GM19023 (cell line): ENCODE results near the gene KRT38.
"Not testable (repeated sequence)": the region's sequence is repeated elsewhere in the genome, so short reads cannot be mapped to it uniquely, and the experiment has no call there.

ENCODE experiments used
- ATAC-seq: cut with Tn5 transposase; IDR thresholded peaks from one replicate; pipeline ENCODE4 v1.9.1; 2021; ENCODE audit warnings: mild to moderate bottlenecking, moderate library complexity; ENCODE audit not compliant: unreplicated experiment

The KRT38 gene

DNA sequence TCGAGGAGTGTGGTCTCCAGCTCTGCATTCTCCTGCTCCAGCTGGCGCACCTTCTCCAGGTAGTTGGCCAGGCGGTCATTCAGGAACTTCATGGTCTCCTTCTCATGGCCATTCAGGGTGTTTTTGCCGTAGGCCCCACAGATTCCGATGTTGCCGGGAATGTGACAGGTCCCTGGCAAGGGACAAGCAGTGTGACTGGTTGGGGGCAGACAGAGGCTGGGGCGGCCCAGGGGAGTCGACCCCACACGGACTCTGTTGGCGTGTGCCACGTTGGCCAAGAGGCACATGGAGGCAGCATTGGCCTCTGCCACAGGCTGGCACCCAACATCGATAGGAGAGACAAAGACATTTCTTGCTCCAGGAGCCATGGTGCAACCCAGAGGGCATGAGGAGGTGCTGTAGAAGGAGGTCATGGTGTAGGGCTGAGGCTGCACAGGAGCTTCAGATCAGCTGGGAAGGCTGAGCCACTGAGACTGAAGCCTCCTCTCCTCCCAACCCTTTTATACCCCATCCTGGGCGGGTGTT is 16.6 kb downstream of the KRT38 start, which contains the start of gene KRT37:
KRT37 (minus strand) TSS at position 475 of the 525 bp plus-strand sequence; CDS start at position 413, 62 bp downstream.
- no peak for ATAC-seq

DNA sequence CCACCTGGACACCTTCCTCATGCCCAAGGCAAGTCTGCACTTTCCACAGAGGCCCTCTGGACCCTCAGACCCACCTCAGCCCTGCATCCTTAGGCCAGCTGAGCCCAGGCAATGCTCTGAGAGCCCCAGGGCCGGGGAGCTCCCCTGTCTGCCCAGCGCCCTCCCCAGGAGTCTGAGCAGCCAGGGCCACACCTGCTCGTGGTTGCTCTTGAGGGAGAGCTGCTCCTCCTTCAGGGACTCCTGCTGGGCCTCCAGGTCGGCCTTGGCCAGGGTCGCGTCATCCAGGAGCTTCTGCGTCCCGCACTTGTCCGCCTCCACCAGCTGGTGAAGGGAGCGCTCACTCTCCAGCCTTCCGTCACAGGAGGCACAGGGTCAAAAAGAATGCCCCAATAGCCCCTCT is 18.2 kb downstream of the KRT38 start:
- not testable (repeated sequence) for ATAC-seq

DNA sequence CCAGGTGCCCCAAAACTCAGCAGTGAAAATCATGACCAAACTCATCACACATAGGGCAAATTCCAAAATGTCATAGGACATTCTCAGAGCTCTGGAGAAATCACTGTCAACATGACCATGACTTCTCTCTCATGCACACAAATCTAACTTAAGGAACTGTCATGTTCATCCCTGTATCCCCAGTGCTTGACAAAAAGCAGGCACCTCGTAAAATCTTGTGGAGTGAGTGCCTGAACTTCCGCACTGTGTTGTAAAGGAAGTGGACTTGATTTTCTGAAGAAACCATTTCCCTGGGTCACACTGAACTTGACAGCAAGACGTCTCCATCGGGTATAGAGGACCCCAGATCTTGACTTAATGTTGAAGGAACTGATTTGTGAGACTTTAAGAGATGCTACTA is 19.2 kb downstream of the KRT38 start:
- ATAC-seq: no peak

DNA sequence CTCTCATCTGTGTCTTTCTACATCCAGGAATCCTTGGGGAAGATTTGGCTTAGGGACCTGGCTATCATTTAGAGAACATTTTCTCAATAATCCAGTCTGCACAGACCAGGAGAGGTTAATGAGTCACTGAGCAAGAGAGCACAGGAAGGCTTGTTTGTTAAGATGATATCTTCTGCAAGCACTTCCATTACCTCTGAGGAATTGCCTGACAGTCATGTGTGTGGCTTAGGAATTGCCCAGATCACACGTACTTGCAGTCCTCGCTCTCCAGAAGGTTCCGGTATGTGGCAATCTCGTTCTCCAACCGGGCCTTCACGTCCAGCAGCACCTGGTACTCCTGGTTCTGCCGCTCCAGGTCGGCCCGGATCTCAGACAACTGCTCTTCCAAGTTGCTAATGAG is 19.7 kb downstream of the KRT38 start:
- no peak for ATAC-seq

DNA sequence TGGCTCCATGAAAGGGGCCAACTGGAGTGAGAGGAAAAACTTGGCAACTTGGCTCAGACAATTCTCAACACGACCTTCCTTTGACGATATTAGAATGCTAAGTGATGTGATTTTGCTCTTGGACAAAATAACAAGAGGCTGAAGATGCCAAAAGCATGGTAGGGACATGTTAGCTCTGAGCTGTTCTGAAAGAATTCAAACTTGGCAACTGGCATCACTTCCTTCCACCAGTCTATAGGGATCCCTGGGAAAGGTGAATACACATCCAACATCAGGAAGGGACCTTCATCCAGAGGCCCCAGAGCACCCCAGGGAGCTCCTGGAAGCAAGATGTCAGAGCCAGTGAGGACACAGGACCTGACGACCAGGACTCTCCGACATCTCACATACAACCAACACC is 20.6 kb downstream of the KRT38 start:
- ATAC-seq: no peak

DNA sequence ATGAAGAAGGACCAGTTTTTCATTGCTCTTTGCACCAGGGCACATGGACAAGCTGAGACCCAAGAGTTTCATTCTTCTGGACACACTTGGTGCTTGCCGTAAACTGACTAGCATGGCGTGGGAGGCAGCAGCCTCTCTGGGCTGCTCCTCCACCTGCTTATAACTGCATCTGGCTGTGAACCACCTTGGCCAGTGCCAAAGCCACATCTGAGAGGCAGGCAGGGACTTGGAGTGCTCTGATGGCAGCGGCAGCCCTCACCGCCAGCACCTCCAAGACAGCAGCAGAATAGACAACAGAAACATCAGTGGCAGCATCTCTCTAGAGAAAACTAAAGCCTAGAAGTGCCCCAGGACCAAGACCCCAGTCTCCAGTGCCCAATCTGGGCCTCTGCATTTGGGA is 21.1 kb downstream of the KRT38 start:
- ATAC-seq: no peak

DNA sequence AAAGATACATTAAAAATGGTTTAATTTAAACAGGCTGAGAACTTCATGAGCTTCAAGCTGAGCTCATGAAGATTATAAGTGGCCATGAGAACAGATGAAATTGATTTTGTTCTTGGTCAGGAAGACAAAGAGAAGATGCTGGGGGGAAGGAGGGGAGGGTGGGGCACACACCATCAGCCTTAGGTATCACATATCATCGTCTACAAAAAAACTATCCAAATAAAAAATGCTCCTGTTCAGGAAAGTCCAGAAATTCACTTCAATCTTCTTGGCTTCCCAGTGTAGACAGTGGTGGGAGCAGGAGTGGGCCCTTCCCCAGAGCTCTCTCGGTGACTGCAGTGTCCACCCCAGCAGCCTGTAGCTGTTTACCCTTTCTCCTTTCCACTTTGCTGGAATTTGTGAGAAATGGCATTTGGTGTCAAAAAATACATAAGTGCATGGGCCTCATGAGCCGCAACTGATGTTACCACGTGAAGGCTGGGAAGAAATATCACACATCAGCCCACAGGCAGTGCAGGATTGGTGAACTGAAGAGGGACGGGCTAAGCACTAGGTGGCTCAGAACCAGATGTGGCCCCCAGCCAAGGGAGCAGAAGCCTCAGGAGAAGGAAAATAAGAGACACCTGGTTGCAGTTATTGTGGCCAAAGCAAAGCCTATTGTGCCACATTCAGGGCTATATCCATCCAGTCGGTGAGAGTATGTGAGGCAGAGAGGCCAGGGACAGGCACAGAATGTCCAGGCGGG is 22.5 kb downstream of the KRT38 start:
- no peak for ATAC-seq

DNA sequence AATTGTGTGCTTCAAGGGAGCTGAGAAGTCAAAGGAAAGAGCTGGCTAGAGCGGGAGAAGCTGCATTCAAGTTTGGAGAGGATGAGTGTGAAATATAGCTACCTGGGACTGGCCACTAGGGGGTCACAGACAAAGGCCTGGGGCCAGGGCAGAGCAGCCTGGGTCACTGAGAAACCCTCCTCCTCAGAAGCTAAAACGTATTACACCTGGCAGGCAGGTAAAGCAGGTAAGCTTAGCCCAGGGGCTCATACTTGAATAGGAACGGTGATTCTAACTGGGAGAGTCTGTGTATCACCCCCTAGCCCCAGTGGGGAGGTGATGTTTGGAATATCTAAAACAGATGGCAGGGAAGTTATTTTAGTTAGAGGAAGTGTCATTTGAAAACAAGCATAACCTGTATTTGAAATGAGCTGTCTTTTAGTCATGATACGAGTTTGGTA is 23.2 kb downstream of the KRT38 start:
- ATAC-seq: no peak

DNA sequence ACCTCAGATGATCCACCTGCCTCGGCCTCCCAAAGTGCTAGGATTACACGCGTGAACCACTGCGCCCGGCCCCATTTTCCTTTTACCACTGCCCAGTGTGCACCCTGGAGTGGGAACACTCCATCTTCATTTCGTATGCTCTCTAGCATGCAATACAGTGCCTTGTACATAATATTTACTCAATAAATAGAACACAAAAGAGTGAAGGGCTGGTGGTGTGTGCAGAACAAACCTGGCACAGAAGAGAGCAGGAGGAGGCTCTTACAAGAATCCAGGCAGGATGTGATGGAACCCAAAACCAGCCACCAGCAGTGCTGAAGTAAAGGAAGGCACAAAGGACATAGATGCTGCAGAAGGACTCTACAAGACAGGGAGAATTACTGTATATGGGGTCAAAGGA is 23.7 kb downstream of the KRT38 start:
- no peak for ATAC-seq

DNA sequence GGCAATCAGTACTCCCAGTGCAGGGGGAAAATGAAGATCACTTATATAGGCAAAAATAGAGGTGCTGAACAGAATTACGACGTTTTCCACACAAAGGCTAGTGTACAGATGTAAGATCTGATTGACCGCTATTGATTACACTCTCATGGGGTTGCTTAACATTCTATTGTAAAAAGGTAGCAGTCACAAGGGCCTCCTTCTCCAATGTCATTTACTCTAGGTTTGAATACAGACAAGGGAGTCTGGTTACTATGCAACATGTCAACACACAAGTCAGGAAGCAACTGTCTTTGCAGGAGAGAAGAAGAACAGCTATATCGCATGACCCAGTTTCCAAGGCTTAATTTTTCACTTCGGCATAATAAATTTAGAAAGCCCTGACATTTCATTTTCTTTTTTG is 24.3 kb downstream of the KRT38 start:
- no peak for ATAC-seq

DNA sequence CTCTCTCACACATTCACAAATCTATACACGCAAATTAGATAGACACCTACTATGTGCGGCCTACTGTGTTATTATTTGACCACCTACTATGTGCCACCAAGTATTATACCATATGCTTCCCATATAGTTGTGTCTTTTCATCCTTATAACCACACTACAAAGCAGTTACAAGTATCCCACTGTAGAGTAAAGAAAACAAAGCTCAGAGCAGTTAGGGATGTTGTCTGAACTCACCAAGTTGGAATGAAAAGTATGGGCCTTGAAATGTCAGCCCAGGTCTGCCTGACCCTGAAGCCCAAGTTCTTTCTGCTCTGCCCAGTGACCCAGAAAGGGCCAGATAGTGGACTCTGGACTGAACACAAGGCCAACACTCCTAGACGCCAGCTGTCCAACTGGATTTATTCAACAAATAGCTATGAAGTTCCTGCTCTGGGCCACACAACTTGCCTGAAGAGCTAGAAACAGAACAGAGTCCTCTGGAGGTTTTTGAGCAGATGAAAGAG is 24.9 kb downstream of the KRT38 start:
- ATAC-seq: no peak

DNA sequence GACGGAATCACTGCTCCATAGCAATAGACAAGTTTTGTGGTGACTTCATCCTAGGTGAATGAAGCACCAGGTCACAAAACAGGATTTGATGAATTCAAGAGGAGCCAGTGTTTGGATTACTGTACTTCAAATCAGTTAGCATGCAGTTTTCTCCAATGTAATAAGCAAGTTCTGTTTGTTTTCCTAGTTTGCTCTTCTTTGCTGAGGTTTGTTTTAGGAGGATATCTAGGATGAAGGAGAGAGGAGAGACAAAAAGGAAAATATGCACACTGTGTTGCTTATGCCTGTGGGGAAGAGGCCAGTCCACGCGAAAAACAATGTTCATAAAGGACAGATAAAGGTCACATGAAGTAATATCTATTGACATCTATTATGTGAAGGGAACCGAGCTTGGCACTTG is 25.4 kb downstream of the KRT38 start:
- no peak for ATAC-seq

DNA sequence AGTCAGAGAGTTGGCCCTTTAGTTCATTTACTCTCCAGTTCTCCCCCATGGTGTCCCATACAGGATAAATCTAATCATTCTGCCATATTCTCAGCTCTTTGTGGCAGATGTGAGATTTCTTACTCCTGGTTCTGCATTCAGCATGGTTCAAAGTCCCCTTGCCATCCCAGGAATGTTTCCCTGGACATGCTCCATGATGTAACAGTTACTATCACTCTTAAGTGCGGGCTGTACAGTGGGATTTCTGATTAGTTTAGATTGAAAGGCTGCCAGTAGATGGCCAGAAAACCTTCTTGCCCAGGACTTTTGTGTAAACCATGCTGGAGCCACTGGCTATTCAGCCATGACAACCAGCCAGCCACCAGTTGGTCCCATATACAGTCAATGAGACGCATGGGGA is 26.8 kb downstream of the KRT38 start:
- ATAC-seq: no peak

DNA sequence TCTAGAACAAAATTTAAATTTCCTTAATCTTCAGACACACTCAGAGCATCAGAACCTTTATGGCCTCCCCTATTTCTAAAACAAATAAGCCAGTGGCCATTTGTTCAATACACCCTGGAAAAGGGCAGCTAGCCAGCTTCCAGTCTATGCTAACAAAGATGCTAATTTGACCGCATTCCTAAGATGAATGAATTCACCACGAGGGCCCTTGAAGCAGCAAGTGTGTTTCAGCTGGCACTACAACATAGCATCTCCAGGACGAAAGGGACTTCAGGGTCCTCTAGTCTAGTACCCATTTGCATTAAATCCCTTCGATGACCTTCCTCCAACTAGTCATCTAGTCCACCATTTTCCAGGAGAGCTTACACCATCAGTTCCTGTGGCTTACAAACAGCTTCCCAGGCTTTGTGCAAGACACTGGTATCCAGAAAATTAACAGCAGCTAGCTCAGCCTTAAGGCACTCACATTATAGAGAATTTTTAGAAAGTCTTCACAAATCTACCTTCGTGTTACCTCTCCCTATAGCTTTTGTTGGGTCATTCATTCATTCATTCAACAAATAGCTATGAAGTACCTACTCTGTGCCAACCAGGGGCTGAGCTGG is 27.3 kb downstream of the KRT38 start:
- no peak for ATAC-seq

DNA sequence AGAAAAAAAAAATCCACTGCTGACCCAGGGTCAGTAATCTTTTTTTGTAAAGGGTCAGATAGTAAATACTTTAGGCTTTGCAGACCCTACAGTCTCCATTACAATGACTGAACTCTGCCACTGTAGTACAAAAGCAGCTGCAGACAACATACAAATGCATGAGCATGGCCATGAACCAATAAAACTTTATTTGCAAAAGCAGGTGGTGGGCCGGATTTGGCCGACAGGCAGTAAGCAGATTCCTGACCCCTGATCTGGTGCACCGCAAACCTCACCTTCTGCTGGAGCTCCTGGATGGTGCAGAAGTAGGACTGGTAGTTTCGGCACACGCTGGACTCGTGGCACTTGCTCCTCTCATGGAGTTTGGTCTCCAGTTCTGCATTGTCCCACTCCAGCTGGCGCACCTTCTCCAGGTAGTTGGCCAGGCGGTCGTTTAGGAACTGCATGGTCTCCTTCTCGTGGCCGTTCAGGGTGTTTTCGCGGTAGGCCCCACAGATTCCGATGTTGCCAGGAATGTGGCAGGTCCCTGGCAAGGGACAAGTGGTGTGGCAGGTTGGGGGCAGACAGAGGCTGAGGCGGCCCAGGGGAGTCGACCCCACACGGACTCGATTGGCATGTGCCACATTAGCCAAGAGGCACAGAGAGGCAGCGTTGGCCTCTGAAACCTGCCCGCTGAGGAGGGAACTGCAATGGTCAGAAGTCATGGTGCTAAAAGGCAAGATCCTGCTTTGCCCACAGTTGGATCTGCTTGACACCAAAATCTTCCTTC is 29.5 kb downstream of the KRT38 start:
- no peak for ATAC-seq

DNA sequence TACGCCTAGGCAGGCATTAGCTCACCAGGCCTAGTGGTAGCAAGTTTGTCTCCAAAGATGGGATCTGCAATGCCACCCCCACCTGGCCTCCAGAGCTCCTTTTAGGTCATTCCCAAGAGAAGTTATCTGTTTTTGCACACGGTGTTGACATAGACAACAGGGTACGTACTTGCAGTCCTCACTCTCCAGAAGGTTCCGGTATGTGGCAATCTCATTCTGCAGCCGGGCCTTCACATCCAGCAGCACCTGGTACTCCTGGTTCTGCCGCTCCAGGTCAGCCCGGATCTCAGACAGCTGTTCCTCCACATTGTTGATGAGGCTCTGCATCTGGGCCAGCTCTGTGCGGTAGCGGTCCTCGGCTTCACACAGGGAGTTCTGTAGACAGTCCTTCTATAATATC is 33.6 kb downstream of the KRT38 start:
- ATAC-seq: no peak

DNA sequence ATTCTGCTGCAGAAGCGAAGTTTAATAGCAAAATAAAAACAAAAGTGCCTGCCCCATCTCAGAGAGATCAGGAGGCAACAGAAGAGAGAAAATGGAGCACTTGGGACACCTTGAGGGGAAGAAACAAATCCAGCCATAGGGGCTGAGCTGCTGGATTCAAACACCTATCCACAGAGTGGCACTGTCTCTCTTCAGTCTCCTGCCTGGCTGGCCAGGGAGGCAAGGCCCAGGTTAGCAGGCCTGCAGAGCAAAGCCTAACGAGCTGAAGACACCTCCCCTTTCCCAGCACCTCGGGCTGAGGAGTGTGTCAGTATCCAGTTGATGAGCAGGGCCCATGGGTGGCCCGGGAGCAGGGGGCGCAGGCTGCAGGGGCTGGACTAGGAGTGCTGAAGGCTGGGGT is 34.6 kb downstream of the KRT38 start:
- ATAC-seq: no peak

DNA sequence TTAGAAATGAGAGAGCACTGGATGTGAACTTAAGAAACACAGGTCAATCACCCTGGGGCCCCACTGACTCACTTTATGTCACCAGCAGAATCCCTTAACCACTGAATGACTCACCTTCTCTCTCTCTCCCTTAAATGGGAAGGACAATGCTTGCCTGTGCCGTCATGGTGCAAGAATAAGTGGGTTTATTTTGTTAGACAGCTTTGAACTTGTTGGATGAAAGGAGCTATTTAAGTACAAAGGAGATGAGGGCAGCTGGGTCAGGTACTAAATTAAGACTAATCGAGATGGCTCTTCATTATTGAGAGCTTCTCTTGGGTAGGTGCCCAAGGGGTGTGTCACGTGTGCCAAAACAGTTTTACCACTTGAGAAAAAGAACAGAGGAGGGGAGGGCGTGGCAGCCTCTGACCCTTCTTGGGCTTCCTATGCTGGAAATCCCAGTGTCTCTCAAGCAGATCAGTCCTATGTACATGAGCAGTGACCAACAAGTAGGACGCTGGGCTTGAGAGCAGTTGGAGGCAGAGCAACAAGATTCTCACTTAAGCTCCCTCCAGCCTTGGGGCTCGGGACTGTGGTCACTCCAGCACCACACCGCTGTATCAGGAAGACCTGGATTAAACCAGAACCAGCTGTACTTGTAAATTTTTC is 36.6 kb downstream of the KRT38 start:
- ATAC-seq: no peak

DNA sequence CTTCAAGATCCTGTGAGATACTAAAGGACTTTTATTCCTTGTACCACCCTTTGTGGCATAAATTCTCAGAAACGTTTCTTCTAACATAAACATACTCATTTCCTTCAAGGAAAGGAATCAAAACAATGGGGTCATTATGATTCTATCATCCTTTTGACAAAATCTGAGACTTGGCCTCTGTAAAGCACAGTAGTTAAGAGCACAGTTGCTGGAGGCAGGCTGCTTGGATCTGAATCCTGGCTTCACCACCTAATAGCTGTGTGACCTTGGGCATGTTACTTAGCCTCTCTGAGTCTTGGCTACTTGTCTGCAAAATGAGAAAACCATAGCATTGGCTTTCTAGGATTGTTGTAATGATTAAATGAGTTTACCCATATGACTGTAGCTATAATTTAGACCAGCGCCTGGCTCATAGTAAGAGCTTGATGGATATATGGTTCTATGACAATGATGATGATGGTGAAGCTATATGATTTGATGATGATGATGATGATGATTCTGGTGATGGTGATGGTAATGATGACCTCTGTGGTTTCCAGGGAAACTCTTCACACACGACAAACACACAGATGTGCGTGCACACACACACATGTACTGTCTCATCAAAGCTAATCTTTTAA is 37.3 kb downstream of the KRT38 start:
- no peak for ATAC-seq

DNA sequence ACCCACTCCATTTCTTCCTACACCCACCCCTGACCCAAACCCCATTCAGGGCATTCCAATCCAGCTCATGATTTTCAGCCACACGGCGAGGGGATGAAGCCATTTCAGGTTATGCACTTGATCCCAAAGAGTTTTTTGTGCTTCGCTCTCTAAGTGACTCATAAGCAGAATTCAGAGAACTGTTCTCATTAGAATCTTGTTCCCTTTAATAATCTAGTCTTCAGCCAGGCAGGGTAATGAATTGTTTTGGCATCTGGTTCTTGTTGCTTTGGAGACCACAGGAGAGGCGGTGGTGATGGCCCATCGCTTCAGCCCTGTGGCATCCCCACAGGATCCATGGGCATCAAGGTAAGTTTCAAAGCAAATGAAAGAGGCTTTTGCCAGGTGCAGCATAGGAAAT is 38.6 kb downstream of the KRT38 start:
- no peak for ATAC-seq
